Prostate gland (tissue), 2 donors: ENCODE measurements around the gene ATG101. TPM values are rescaled to one million over a fixed set of nuclear protein-coding genes. Genes with fewer than 3 reads are reported as not detected.

ENCODE experiments used
- DNase-seq: peaks from one replicate; pipeline ENCODE4 v3.0.0-alpha.2; 2019; ENCODE audit warnings: low spot score
- H3K27ac ChIP-seq, 2 donors: fragments of 200-600 bp; sonication (generic); 2 replicates each; pipeline ENCODE4 v1.5.1; 2017 to 2019
- H3K27me3 ChIP-seq: fragments of 200-600 bp; sonication (generic); replicated peaks from 2 replicates; pipeline ENCODE4 v1.5.1; 2019; ENCODE audit not compliant: insufficient read depth
- H3K36me3 ChIP-seq, 2 donors: fragments of 200-600 bp; sonication (generic); 1 replicate in 1 of 2; 2 replicates in 1 of 2; pipeline versions ENCODE4 v1.5.1 to v1.8.1; 2017 to 2019
- H3K4me1 ChIP-seq: fragments of 200-600 bp; sonication (generic); replicated peaks from 2 replicates; pipeline ENCODE4 v1.5.1; 2019
- H3K4me3 ChIP-seq, 2 donors: fragments of 200-600 bp; sonication (generic); 2 replicates each; pipeline ENCODE4 v1.5.1; 2017 to 2019
- H3K9me3 ChIP-seq: fragments of 200-600 bp; sonication (generic); 2 replicates; pipeline ENCODE4 v1.5.1; 2017
- CTCF ChIP-seq, 4 experiments: fragments of 200-600 bp in 2 of 4; fragments of 450-650 bp in 2 of 4; sonication (generic) in 2 of 4; IDR thresholded peaks; 1 replicate in 3 of 4; 2 replicates in 1 of 4; pipeline ENCODE4 v1.5.1; 2016 to 2019; ENCODE audit warnings: antibody characterized with exemption in 4 of 4, mild to moderate bottlenecking in 2 of 4, moderate library complexity in 2 of 4
- POLR2A ChIP-seq: fragments of 450-650 bp; IDR thresholded peaks from one replicate; pipeline ENCODE4 v1.6.1; 2016; ENCODE audit warnings: antibody characterized with exemption, mild to moderate bottlenecking
- POLR2AphosphoS5 ChIP-seq: sonication (generic); formaldehyde crosslinking; IDR thresholded peaks from one replicate; pipeline ENCODE4 v1.6.1; 2017; ENCODE audit warnings: antibody characterized with exemption
- WGBS: methylation state at CpG from one replicate; pipeline ENCODE4 v1.1.5; 2018; 5-methylcytosine and 5-hydroxymethylcytosine counted together
- intact Hi-C: fragments of 100-400 bp; cut with DNase I; formaldehyde crosslinking; loops from one replicate; pipeline ENCODE4 v1.14.2; 2022
- total RNA-seq, 2 donors: library from RNA; depleted of rRNA; stranded (reverse); fragments of >200 nt; gene quantifications; one replicate each; pipeline ENCODE4 v1.1.0, GENCODE V29; 2016

ATG101 gene
- total RNA-seq, 2 donors from 2014 or later = 60.0 to 64.1 TPM

DNA sequence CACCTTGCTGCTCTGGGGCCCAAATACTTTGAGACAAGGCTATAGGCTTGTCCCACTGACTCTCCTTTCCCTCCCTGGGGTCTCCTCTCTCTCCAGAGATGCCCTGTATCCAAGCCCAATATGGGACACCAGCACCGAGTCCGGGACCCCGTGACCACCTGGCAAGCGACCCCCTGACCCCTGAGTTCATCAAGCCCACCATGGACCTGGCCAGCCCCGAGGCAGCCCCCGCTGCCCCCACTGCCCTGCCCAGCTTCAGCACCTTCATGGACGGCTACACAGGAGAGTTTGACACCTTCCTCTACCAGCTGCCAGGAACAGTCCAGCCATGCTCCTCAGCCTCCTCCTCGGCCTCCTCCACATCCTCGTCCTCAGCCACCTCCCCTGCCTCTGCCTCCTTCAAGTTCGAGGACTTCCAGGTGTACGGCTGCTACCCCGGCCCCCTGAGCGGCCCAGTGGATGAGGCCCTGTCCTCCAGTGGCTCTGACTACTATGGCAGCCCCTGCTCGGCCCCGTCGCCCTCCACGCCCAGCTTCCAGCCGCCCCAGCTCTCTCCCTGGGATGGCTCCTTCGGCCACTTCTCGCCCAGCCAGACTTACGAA is 15.4 kb upstream of the ATG101 start:
- DNase-seq = no peak
- Histone ChIP-seq H3K27ac (peak overlapping the region; percentile 100), H3K4me1 (peaks cover 35% of the 10 kb centered on the region), H3K36me3 (peaks cover 6 to 9% of the 10 kb centered on the region in 2 donors), H3K4me3 (peak overlapping the region in 1 of 2 donors; percentile 85), H3K9me3 (no peaks in the 10 kb centered on the region), H3K27me3 (no peaks in the 10 kb centered on the region)
- 89% methylated on average over 21 of the region's 21 CpGs for WGBS
- intact Hi-C loops = no loop called here
- TF ChIP-seq CTCF (IDR thresholded peaks at IDR 0.05) (no peak), POLR2AphosphoS5 (peak; percentile 5), POLR2A (no peak)

DNA sequence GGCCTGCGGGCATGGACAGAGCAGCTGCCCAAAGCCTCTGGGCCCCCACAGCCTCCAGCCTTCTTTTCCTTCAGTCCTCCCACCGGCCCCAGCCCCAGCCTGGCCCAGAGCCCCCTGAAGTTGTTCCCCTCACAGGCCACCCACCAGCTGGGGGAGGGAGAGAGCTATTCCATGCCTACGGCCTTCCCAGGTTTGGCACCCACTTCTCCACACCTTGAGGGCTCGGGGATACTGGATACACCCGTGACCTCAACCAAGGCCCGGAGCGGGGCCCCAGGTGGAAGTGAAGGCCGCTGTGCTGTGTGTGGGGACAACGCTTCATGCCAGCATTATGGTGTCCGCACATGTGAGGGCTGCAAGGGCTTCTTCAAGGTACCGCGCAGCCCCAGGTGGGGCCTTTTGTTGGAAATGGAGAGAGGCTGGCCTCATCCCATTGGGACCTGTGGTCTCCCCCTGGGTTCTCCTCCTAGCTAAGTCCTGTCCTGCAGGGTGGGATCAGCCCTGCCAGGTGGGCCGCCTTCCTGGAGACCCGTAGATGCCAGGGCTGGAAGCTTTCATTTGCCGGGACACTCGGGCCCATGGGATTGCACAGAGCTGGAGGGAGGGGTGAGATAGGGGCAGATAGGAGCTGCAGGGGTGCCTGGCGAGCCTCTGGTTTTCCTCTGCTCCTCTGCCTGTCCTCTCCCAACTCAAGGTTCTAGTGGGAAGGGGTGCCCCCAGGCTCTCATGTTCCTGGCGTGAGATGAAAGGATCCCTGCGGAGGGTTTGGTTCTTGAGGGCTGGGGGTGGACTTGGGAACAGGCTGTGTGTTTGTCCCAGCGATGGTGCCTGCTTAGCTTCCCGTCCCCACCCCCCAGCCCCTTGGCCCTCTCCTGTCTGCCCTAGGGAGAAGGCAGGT is 14.7 kb upstream of the ATG101 start:
- intact Hi-C loops = no loop called here
- TF ChIP-seq POLR2A = no peak
- peak in 1 of 4 experiments; percentile 9 for TF ChIP-seq CTCF (IDR thresholded peaks at IDR 0.05)
- TF ChIP-seq POLR2AphosphoS5 = peak; percentile 73
- Histone ChIP-seq H3K9me3 (no peaks in the 10 kb centered on the region), H3K27ac (peak overlapping the region; percentile 100), H3K4me1 (peaks cover 34% of the 10 kb centered on the region), H3K27me3 (no peaks in the 10 kb centered on the region), H3K36me3 (peaks cover 6 to 9% of the 10 kb centered on the region in 2 donors), H3K4me3 (no peak overlapping the region)
- DNase-seq = no peak
- WGBS = 87% methylated on average over 21 of the region's 21 CpGs

DNA sequence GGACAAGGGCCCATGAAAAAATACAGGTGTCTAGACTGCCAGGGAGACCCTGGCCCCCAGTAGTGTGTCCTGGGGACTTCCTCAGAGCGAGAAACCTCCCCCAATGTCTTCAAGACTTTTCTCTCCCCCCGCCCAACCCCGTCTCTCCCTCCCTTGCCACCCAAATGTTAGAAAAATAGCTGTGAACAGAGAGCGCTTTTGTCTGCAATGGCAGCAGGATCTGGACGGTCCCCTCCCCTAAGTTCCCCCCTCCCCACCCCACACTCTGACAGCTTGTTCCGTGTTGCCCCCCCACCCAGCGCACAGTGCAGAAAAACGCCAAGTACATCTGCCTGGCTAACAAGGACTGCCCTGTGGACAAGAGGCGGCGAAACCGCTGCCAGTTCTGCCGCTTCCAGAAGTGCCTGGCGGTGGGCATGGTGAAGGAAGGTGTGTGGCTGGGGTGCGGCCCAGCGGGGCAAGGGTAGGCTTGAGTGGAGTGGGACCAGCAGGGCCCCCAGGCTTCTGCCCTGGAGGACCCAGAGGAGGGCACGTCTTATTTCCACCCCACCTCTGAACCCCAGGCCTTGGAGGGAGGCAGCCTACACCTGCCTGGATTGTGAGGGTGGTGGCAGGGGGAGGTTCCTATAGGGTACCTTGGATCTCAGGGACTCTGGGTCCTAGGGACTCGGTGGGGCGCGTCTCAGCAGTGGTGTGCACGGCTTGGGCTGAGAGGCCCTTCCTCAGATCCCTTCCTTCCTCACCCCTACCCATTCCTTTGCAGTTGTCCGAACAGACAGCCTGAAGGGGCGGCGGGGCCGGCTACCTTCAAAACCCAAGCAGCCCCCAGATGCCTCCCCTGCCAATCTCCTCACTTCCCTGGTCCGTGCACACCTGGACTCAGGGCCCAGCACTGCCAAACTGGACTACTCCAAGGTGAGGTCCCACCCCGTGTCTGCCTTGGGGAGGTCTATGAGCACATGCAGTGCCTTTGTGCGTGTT is 13.8 kb upstream of the ATG101 start:
- TF ChIP-seq POLR2AphosphoS5 = peak; percentile 54
- TF ChIP-seq CTCF (IDR thresholded peaks at IDR 0.05) = no peak
- peak; percentile 19 for TF ChIP-seq POLR2A
- no peak overlapping the region for H3K4me3 ChIP-seq
- H3K27ac ChIP-seq = peak overlapping the region; percentile 100
- H3K4me1 ChIP-seq = peaks cover 28% of the 10 kb centered on the region
- WGBS = 77% methylated on average over 24 of the region's 27 CpGs
- no peaks in the 10 kb centered on the region for H3K27me3 ChIP-seq
- H3K9me3 ChIP-seq = no peaks in the 10 kb centered on the region
- H3K36me3 ChIP-seq = peaks cover 6 to 9% of the 10 kb centered on the region in 2 donors
- intact Hi-C loops = no loop called here
- DNase-seq = no peak

- H3K27ac ChIP-seq = peak overlapping the region; percentile 100
- no peaks in the 10 kb centered on the region for H3K27me3 ChIP-seq
- TF ChIP-seq CTCF (IDR thresholded peaks at IDR 0.05) (no peak), POLR2A (peak; percentile 10), POLR2AphosphoS5 (peak; percentile 47)
- no peak for DNase-seq
- intact Hi-C loops = no loop called here
- H3K4me1 ChIP-seq = peaks cover 28% of the 10 kb centered on the region
- H3K4me3 ChIP-seq = no peak overlapping the region
- 75% methylated on average over 23 of the region's 23 CpGs for WGBS
- peaks cover 6 to 9% of the 10 kb centered on the region in 2 donors for H3K36me3 ChIP-seq
- no peaks in the 10 kb centered on the region for H3K9me3 ChIP-seq
Observed at GRCh38 chr12:52056801-52057637, 12.8 kb upstream of the ATG101 start.
